Activated naive CD8-positive, alpha-beta T cell treated with anti-CD3 and anti-CD28 coated beads, Interleukin-2, amount 50 U/mL, for 16 hours (primary cell): ENCODE measurements around the gene SAE1.
"Not testable (repeated sequence)": the region's sequence is repeated elsewhere in the genome, so short reads cannot be mapped to it uniquely, and the experiment has no call there.

Experiments
- DNase-seq: peaks from one replicate; pipeline ENCODE4 v3.0.0-alpha.2; 2020; ENCODE audit warnings: low read depth, low spot score

The SAE1 gene

GRCh38 chr19:47130120-47130588 is 481 bp upstream of the SAE1 start:
- no peak for DNase-seq

GRCh38 chr19:47132194-47132852 is 1.7 kb downstream of the SAE1 start:
- no peak for DNase-seq

GRCh38 chr19:47133021-47133471 is 2.4 kb downstream of the SAE1 start:
- no peak for DNase-seq

GRCh38 chr19:47134545-47134944 is 3.9 kb downstream of the SAE1 start:
- DNase-seq, result no peak

- no peak for DNase-seq
Observed at GRCh38 chr19:47135156-47135555, 4.5 kb downstream of the SAE1 start.

- not testable (repeated sequence) for DNase-seq
Observed at GRCh38 chr19:47141252-47141651, 10.6 kb downstream of the SAE1 start.

- no peak for DNase-seq
Observed at GRCh38 chr19:47141695-47142094, 11.1 kb downstream of the SAE1 start.

GRCh38 chr19:47142779-47143178 is 12.1 kb downstream of the SAE1 start:
- DNase-seq, result no peak

GRCh38 chr19:47143322-47144073 is 12.9 kb downstream of the SAE1 start:
- no peak for DNase-seq

- no peak for DNase-seq
Observed at GRCh38 chr19:47144630-47145029, 14.0 kb downstream of the SAE1 start.

- DNase-seq, result no peak
Observed at GRCh38 chr19:47145639-47146486, 15.2 kb downstream of the SAE1 start.

- DNase-seq, result no peak
Observed at GRCh38 chr19:47146920-47147319, 16.3 kb downstream of the SAE1 start.

GRCh38 chr19:47151627-47152026 is 21.0 kb downstream of the SAE1 start:
- no peak for DNase-seq

GRCh38 chr19:47152205-47152604 is 21.6 kb downstream of the SAE1 start:
- DNase-seq, result no peak

- no peak for DNase-seq
Observed at GRCh38 chr19:47152632-47153031, 22.0 kb downstream of the SAE1 start.

- no peak for DNase-seq
Observed at GRCh38 chr19:47153266-47153665, 22.6 kb downstream of the SAE1 start.

GRCh38 chr19:47155148-47155547 is 24.5 kb downstream of the SAE1 start:
- no peak for DNase-seq

GRCh38 chr19:47156861-47157430 is 26.3 kb downstream of the SAE1 start:
- DNase-seq, result no peak

- no peak for DNase-seq
Observed at GRCh38 chr19:47157431-47158321, 27.0 kb downstream of the SAE1 start.

GRCh38 chr19:47158367-47158791 is 27.7 kb downstream of the SAE1 start:
- no peak for DNase-seq
